Peyer's patch (tissue), 4 donors: ENCODE results near the gene PACRG.

Source experiments
- POLR2A ChIP-seq, 2 donors: fragments of 450-650 bp; IDR thresholded peaks; one replicate each; pipeline ENCODE4 v1.5.1; 2017; ENCODE audit warnings: antibody characterized with exemption in 2 of 2, mild to moderate bottlenecking in 2 of 2, moderate library complexity in 2 of 2
- TF ChIP-seq, protein P1 (sequence below), 6 experiments: fragments of 450-650 bp in 4 of 6; fragments of 200-600 bp in 2 of 6; sonication (generic) in 1 of 6; IDR thresholded peaks; one replicate each; pipeline ENCODE4 v1.5.1; 2017 to 2019; ENCODE audit warnings: antibody characterized with exemption in 6 of 6, mild to moderate bottlenecking in 3 of 6, moderate library complexity in 1 of 6

DNA sequence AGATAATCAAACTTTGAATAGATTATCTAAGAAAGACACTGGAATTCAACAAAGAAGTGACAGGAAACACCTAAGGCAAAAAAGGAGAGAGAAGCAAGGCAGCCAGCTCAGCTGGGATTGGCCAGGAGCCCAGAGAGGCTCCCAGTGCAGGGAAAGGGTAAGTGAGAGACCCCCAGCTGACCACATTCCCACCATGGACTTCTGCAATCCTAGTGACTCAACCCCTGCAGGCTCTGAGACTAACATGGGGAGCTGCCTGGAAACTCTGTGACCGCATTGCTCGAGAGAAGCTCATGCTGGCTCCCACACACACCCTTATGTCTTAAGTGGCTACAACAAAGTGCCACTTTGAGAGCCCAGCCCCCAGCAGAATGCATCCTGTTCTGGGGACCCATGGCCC, 215.1 kb downstream of the PACRG start:
- TF ChIP-seq, protein P1, sequence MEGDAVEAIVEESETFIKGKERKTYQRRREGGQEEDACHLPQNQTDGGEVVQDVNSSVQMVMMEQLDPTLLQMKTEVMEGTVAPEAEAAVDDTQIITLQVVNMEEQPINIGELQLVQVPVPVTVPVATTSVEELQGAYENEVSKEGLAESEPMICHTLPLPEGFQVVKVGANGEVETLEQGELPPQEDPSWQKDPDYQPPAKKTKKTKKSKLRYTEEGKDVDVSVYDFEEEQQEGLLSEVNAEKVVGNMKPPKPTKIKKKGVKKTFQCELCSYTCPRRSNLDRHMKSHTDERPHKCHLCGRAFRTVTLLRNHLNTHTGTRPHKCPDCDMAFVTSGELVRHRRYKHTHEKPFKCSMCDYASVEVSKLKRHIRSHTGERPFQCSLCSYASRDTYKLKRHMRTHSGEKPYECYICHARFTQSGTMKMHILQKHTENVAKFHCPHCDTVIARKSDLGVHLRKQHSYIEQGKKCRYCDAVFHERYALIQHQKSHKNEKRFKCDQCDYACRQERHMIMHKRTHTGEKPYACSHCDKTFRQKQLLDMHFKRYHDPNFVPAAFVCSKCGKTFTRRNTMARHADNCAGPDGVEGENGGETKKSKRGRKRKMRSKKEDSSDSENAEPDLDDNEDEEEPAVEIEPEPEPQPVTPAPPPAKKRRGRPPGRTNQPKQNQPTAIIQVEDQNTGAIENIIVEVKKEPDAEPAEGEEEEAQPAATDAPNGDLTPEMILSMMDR (IDR thresholded peaks at IDR 0.05) = no peak
- TF ChIP-seq POLR2A (IDR thresholded peaks at IDR 0.05) = no peak
